T-helper 2 cell (primary cell): ENCODE results near the gene SLC47A1.
"Not testable (repeated sequence)": the region's sequence is repeated elsewhere in the genome, so short reads cannot be mapped to it uniquely, and the experiment has no call there.

Experiments used
- DNase-seq, 5 experiments: peaks; one replicate each; pipeline versions ENCODE4 v3.0.0 to v3.0.0-alpha.2; 2012 to 2022

Gene SLC47A1

GRCh38 chr17:19520641-19521040 is 13.0 kb upstream of the SLC47A1 start:
- no peak for DNase-seq

- no peak for DNase-seq
These were observed 10.0 kb upstream of the SLC47A1 start for GRCh38 chr17:19523690-19524089.

- not testable (repeated sequence) for DNase-seq
These were observed 6.7 kb upstream of the SLC47A1 start for GRCh38 chr17:19526950-19527349.

- DNase-seq: no peak
These were observed 1.7 kb upstream of the SLC47A1 start for GRCh38 chr17:19531780-19532501.

GRCh38 chr17:19533036-19533717 is 477 bp upstream of the SLC47A1 start:
- peak in 1 of 5 experiments; percentile 15 for DNase-seq

- peak in 1 of 5 experiments; percentile 86 for DNase-seq
These were observed 1.0 kb downstream of the SLC47A1 start for GRCh38 chr17:19534562-19535149.

GRCh38 chr17:19537111-19537510 is 3.5 kb downstream of the SLC47A1 start:
- DNase-seq: no peak

GRCh38 chr17:19538095-19539039 is 4.7 kb downstream of the SLC47A1 start:
- DNase-seq: no peak

GRCh38 chr17:19539040-19539399 is 5.4 kb downstream of the SLC47A1 start:
- DNase-seq: no peak

GRCh38 chr17:19539841-19540311 is 6.2 kb downstream of the SLC47A1 start:
- no peak for DNase-seq

- DNase-seq: no peak
These were observed 7.2 kb downstream of the SLC47A1 start for GRCh38 chr17:19540706-19541370.

- DNase-seq: no peak
These were observed 7.8 kb downstream of the SLC47A1 start for GRCh38 chr17:19541445-19541844.

GRCh38 chr17:19542247-19542646 is 8.6 kb downstream of the SLC47A1 start:
- no peak for DNase-seq

- DNase-seq: no peak
These were observed 10.7 kb downstream of the SLC47A1 start for GRCh38 chr17:19544366-19544765.

- peak in 1 of 5 experiments; percentile 43 for DNase-seq
These were observed 12.8 kb downstream of the SLC47A1 start for GRCh38 chr17:19546289-19547065.

GRCh38 chr17:19549746-19550623 is 16.3 kb downstream of the SLC47A1 start:
- DNase-seq: no peak

GRCh38 chr17:19551165-19551564 is 17.5 kb downstream of the SLC47A1 start:
- DNase-seq: no peak

GRCh38 chr17:19551591-19552148 is 18.0 kb downstream of the SLC47A1 start:
- DNase-seq: no peak

- DNase-seq: no peak
These were observed 19.4 kb downstream of the SLC47A1 start for GRCh38 chr17:19553036-19553435.

- no peak for DNase-seq
These were observed 20.7 kb downstream of the SLC47A1 start for GRCh38 chr17:19554393-19554792.
